ENCODE measurements around the gene SLC4A11.

The SLC4A11 gene

DNA sequence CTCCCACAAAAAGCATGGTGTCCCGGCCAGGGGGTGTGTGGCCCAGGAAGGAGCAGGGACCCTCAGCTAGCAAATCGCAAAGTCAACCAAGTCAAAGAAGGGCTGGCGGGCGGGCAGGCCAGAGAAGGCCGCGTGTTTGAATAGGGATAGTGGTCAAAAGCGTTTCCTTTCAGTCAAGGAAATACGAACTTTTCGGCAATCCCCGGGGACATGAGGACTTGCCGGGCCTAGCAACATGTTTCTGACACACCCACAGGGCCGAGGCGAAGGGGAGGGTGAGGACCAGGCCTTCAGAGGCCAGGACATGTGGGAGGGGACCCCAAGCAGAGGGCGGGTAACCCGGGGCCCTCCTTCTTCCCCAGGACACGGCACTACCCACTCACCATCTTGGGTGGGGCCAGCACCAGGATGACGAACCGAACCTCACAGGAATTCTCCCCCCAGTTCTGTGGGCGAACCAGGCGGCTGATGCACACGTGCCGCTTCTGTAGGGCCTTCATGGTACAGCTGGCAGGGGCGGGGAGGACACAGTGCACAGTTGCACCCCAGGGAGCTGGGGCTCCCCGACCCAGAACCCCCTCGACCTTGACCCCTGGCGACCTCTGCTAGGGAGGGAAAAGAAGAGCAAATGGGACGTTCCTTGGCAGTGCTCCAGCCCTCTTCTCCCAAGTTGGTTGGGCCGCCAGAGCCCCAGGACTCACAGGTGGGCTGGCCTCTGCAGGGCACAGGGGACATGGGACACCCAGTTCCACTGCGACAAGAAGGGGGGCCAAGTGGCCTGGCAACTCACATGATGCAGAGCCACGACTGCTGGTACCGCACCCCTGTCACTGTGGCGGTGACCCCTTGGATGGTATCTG is 5.6 kb downstream of the SLC4A11 start:
- TF ChIP-seq, protein P1, sequence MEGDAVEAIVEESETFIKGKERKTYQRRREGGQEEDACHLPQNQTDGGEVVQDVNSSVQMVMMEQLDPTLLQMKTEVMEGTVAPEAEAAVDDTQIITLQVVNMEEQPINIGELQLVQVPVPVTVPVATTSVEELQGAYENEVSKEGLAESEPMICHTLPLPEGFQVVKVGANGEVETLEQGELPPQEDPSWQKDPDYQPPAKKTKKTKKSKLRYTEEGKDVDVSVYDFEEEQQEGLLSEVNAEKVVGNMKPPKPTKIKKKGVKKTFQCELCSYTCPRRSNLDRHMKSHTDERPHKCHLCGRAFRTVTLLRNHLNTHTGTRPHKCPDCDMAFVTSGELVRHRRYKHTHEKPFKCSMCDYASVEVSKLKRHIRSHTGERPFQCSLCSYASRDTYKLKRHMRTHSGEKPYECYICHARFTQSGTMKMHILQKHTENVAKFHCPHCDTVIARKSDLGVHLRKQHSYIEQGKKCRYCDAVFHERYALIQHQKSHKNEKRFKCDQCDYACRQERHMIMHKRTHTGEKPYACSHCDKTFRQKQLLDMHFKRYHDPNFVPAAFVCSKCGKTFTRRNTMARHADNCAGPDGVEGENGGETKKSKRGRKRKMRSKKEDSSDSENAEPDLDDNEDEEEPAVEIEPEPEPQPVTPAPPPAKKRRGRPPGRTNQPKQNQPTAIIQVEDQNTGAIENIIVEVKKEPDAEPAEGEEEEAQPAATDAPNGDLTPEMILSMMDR (IDR thresholded peaks at IDR 0.05; ENCODE audit: insufficient read depth, low read length, missing control alignments): no peak
- CTCF ChIA-PET: interaction anchor here (0.6 to 1.4 kb wide), 4 partner anchors 11 to 16 kb away, joined by 3 to 4 read pairs (median 3); no protein-coding TSS in a partner anchor
- H3K4me3 ChIP-seq (ENCODE audit: low read depth, low read length): no peak overlapping the region
- no peak for DNase-seq (ENCODE audit: low read depth, low spot score)
- POLR2A ChIA-PET: no interaction called here

DNA sequence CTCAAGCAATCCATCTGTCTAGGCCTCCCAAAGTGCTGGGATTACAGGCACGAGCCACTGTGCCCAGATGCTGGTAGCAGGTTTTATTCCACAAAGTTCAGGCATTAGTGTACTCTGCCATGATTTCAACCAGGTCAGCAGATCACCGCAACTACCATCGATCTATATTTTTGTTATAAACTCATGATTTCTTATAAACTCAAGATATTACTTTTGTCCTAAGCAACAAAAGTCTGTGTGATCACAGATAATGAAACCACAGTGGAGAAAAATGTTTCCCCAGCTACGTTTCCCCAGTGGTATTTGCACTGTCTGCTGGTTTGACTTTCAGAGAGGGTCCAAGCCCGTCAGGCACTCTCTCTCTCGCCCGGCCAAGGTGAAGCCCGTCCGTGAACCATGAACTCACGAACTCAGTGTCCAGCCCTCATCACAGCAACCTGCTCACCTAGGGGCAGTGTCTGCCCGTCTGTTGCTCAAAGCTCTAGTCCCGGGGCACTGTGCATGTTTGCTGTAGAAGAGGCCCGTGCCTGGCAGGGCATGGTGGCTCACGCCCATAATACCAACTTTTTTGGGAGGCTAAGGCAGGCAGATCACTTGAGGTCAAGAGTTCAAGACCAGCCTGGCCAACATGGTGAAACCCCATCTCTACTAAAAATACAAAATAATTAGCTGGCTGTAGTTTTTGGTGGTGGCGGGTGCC is 7.0 kb downstream of the SLC4A11 start:
- CTCF ChIA-PET: interaction anchor here (0.9 to 1.4 kb wide), 3 partner anchors 10 to 17 kb away, joined by 3 to 4 read pairs (median 3); no protein-coding TSS in a partner anchor
- POLR2A ChIA-PET: no interaction called here
- no peak for DNase-seq (ENCODE audit: low read depth, low spot score)
- no peak overlapping the region for H3K4me3 ChIP-seq (ENCODE audit: low read depth, low read length)
- TF ChIP-seq, protein P1 (IDR thresholded peaks at IDR 0.05; ENCODE audit: insufficient read depth, low read length, missing control alignments): no peak

DNA sequence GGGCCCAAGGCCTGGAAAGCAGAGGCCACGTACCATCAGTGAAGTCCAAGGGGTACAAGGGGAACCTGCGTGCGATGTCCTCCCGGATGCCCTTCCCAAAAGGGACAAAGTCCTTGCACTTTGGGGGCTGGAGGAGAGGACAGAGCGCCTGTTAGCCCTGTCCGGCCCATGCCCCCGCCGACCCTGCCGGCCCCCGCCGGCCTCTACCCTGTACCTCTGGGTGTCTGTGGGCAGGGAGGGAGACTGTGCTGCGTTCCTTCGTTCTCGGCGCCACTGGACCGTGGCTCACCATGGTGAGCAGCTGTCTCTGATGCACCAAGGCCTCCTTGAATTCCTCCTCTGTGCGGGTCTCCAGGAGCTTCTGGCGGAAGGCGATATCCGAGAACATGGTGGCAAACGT is 7.9 kb downstream of the SLC4A11 start:
- CTCF ChIA-PET: no interaction called here
- TF ChIP-seq, protein P1 (IDR thresholded peaks at IDR 0.05; ENCODE audit: insufficient read depth, low read length, missing control alignments): no peak

DNA sequence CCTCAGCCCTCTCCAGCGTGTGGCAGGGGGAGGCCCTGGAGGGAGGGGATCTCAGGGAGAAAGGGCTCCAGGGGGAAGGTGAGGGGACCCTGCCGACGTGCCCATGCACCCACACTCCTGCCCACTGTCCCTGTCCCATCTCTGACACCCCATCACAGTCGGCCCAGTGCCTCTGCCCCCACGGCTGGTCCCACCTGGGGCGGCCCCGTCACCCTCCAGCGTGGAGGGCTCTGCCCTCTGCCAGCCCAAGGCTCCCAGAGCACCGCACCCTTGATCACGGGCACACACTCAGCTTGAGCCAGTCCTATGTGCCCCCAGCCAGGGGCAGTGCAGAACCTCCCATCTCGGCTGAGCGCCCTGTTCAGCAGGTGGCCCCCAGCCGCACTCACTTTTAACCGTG is 9.2 kb downstream of the SLC4A11 start:
- no peak for DNase-seq (ENCODE audit: low read depth, low spot score)
- TF ChIP-seq, protein P1 (IDR thresholded peaks at IDR 0.05; ENCODE audit: insufficient read depth, low read length, missing control alignments): no peak
- POLR2A ChIA-PET: no interaction called here
- no peak overlapping the region for H3K4me3 ChIP-seq (ENCODE audit: low read depth, low read length)
- CTCF ChIA-PET: interaction anchor here (1.3 kb wide), 1 partner anchor 11 kb away, joined by 4 read pairs; no protein-coding TSS in a partner anchor

More for the DNA sequence above, 7.9 kb downstream of the SLC4A11 start:
- no peak for DNase-seq (ENCODE audit: low read depth, low spot score)
- no peak overlapping the region for H3K4me3 ChIP-seq (ENCODE audit: low read depth, low read length)
- POLR2A ChIA-PET: interaction anchor here (0.6 kb wide), 1 partner anchor 12 kb away, joined by 3 read pairs; no protein-coding TSS in a partner anchor

DNA sequence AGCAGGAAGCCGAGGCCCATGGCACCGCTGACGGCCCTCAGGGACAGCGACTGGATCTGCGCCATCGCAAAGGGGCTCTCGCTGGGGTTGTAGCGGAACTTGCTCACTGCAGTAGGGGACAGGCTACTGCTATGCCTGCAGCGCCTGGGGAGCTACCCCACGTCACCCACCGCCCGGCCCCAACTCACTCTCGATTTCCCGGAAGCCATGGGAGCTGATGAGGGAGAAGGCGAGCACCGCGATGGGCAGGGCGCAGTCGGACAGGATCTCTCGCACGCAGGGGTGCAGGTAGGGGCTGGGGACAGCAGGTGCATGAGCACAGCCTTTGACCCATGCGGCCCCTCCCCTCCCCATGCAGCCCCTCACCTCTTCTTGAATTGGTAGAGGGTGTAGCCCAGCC is 9.8 kb downstream of the SLC4A11 start:
- no peak overlapping the region for H3K4me3 ChIP-seq (ENCODE audit: low read depth, low read length)
- TF ChIP-seq, protein P1 (IDR thresholded peaks at IDR 0.05; ENCODE audit: insufficient read depth, low read length, missing control alignments): no peak
- DNase-seq (ENCODE audit: low read depth, low spot score): no peak
- ChIA-PET CTCF (interaction anchor here (1.3 kb wide), 1 partner anchor 10 kb away, joined by 4 read pairs; no protein-coding TSS in a partner anchor), POLR2A (no interaction called here)

DNA sequence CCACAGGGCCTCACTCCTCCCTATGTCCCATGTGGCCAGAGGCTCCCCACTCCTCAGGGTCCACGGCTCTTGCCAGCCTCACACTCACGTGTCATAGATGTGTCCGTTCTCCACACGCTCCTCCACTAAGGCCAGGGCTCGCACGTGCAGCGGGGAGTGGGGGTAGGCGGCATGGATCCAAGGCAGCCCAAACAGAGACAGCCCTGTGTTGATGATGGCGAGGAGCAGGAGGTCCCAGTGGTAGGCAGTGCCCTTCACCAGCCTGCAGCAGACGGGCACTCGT is 10.3 kb downstream of the SLC4A11 start:
- DNase-seq (ENCODE audit: low read depth, low spot score): no peak
- ChIA-PET CTCF (interaction anchor here (1.7 to 1.8 kb wide), 2 partner anchors 10 to 11 kb away, joined by 7 to 10 read pairs; no protein-coding TSS in a partner anchor), POLR2A (no interaction called here)
- TF ChIP-seq, protein P1 (IDR thresholded peaks at IDR 0.05; ENCODE audit: insufficient read depth, low read length, missing control alignments): no peak
- H3K4me3 ChIP-seq (ENCODE audit: low read depth, low read length): no peak overlapping the region

Measured in AG04449 (cell line).